Vagina (tissue), 2 donors: ENCODE measurements around the gene PKD2L1. TPM values are rescaled to one million over a fixed set of nuclear protein-coding genes. Genes with fewer than 3 reads are reported as not detected.
"Not testable (repeated sequence)": the region's sequence is repeated elsewhere in the genome, so short reads cannot be mapped to it uniquely, and the experiment has no call there.

Experiments
- DNase-seq, 2 donors: peaks; one replicate each; pipeline ENCODE4 v3.0.0-alpha.2; 2017; ENCODE audit errors: extremely low spot score in 2 of 2
- H3K27ac ChIP-seq: fragments of 200-600 bp; sonication (generic); one replicate; pipeline ENCODE4 v1.5.1; 2019
- H3K27me3 ChIP-seq: fragments of 200-600 bp; sonication (generic); one replicate; pipeline ENCODE4 v1.5.1; 2019
- H3K36me3 ChIP-seq, 2 donors: fragments of 200-600 bp; sonication (generic); one replicate each; pipeline ENCODE4 v1.5.1; 2017 to 2019
- H3K4me1 ChIP-seq: fragments of 200-600 bp; sonication (generic); one replicate; pipeline ENCODE4 v1.5.1; 2019
- H3K4me3 ChIP-seq, 2 donors: fragments of 200-600 bp; sonication (generic); 1 replicate in 1 of 2; 2 replicates in 1 of 2; pipeline ENCODE4 v1.5.1; 2016 to 2019
- H3K9me3 ChIP-seq: fragments of 200-600 bp; sonication (generic); one replicate; pipeline ENCODE4 v1.5.1; 2019
- CTCF ChIP-seq, 3 experiments: fragments of 450-650 bp in 2 of 3; fragments of 200-600 bp in 1 of 3; sonication (generic) in 1 of 3; IDR thresholded peaks; one replicate each; pipeline ENCODE4 v1.5.1; 2017 to 2019; ENCODE audit warnings: antibody characterized with exemption in 3 of 3, mild to moderate bottlenecking in 2 of 3, moderate library complexity in 2 of 3
- POLR2A ChIP-seq, 2 donors: fragments of 450-650 bp; IDR thresholded peaks; one replicate each; pipeline ENCODE4 v1.6.1; 2017; ENCODE audit warnings: antibody characterized with exemption in 2 of 2, mild to moderate bottlenecking in 2 of 2, moderate library complexity in 2 of 2
- POLR2AphosphoS5 ChIP-seq, 2 donors: sonication (generic); formaldehyde crosslinking; IDR thresholded peaks; one replicate each; pipeline ENCODE4 v1.9.0; 2017; ENCODE audit warnings: antibody characterized with exemption in 2 of 2, mild to moderate bottlenecking in 2 of 2, low read depth in 1 of 2; ENCODE audit not compliant: insufficient read depth in 1 of 2
- intact Hi-C: fragments of 100-400 bp; cut with DNase I; formaldehyde crosslinking; loops from one replicate; pipeline ENCODE4 v1.15.1; 2023
- total RNA-seq: library from RNA; depleted of rRNA; stranded (reverse); fragments of >200 nt; gene quantifications from one replicate; pipeline ENCODE4 v1.2.3, GENCODE V29; 2016

Gene PKD2L1
- total RNA-seq, 1 donor from 2014 or later, result not detected

GRCh38 chr10:100289641-100290040 is 40.4 kb downstream of the PKD2L1 start:
- no peak overlapping the region for H3K27ac ChIP-seq
- no peaks in the 10 kb centered on the region for H3K27me3 ChIP-seq
- H3K4me1 ChIP-seq, result peaks cover 12% of the 10 kb centered on the region
- DNase-seq, result no peak
- no peaks in the 10 kb centered on the region for H3K9me3 ChIP-seq
- H3K4me3 ChIP-seq, result no peak overlapping the region
- TF ChIP-seq CTCF (IDR thresholded peaks at IDR 0.05), result no peak
- intact Hi-C loops, result no loop called here
- H3K36me3 ChIP-seq, result no peaks in the 10 kb centered on the region

- Histone ChIP-seq H3K9me3 (no peaks in the 10 kb centered on the region), H3K36me3 (no peaks in the 10 kb centered on the region), H3K27me3 (no peaks in the 10 kb centered on the region), H3K4me1 (peaks cover 19% of the 10 kb centered on the region), H3K4me3 (no peak overlapping the region), H3K27ac (no peak overlapping the region)
- DNase-seq, result no peak
- intact Hi-C loops, result no loop called here
- TF ChIP-seq POLR2A (IDR thresholded peaks at IDR 0.05), result no peak
- no peak for TF ChIP-seq CTCF (IDR thresholded peaks at IDR 0.05)
These were observed 41.8 kb downstream of the PKD2L1 start for GRCh38 chr10:100288196-100288595.

GRCh38 chr10:100287756-100288155 is 42.3 kb downstream of the PKD2L1 start:
- no peak for DNase-seq
- H3K27ac ChIP-seq, result no peak overlapping the region
- intact Hi-C loops, result no loop called here
- no peaks in the 10 kb centered on the region for H3K27me3 ChIP-seq
- no peak overlapping the region for H3K4me3 ChIP-seq
- no peaks in the 10 kb centered on the region for H3K9me3 ChIP-seq
- H3K4me1 ChIP-seq, result peaks cover 23% of the 10 kb centered on the region
- TF ChIP-seq POLR2A (IDR thresholded peaks at IDR 0.05) (no peak), POLR2AphosphoS5 (IDR thresholded peaks at IDR 0.05; ENCODE audit: insufficient read depth in 1 of 2, low read depth in 1 of 2) (no peak), CTCF (IDR thresholded peaks at IDR 0.05) (no peak)
- no peaks in the 10 kb centered on the region for H3K36me3 ChIP-seq

GRCh38 chr10:100286051-100287033 is 43.7 kb downstream of the PKD2L1 start, which contains the start of gene BLOC1S2:
BLOC1S2 (minus strand) TSS chr10:100286680; CDS start chr10:100286659, 21 bp downstream.
- H3K27ac ChIP-seq, result peak within 1 kb of the TSS; percentile 92
- intact Hi-C loops, result no loop called here
- H3K9me3 ChIP-seq, result no peaks in the 10 kb centered on the region
- peak in 1 of 2 donors; percentile 92 for DNase-seq
- peaks cover 32% of the 10 kb centered on the region for H3K4me1 ChIP-seq
- TF ChIP-seq CTCF (IDR thresholded peaks at IDR 0.05), result no peak
- peak; percentile 34 to 95 for TF ChIP-seq POLR2AphosphoS5 (IDR thresholded peaks at IDR 0.05; ENCODE audit: insufficient read depth in 1 of 2, low read depth in 1 of 2)
- TF ChIP-seq POLR2A (IDR thresholded peaks at IDR 0.05), result peak in 1 of 2 donors; percentile 75
- H3K36me3 ChIP-seq, result no peaks in the 10 kb centered on the region
- peak within 1 kb of the TSS; percentile 68 to 89 for H3K4me3 ChIP-seq
- H3K27me3 ChIP-seq, result no peaks in the 10 kb centered on the region

- DNase-seq, H3K9me3 ChIP-seq, H3K27me3 ChIP-seq, intact Hi-C loops, H3K36me3 ChIP-seq: not testable (repeated sequence)
- peak overlapping the region; percentile 68 to 89 for H3K4me3 ChIP-seq
- H3K4me1 ChIP-seq, result peaks cover 32% of the 10 kb centered on the region
- H3K27ac ChIP-seq, result peak overlapping the region; percentile 92
These were observed 44.7 kb downstream of the PKD2L1 start for GRCh38 chr10:100285326-100285725.
